SK-N-SH (cell line): ENCODE measurements around the gene ARR3.

ENCODE experiments used
- EZH2phosphoT487 ChIP-seq: fragments of 200-600 bp; sonication (generic); IDR thresholded peaks from 2 replicates; pipeline ENCODE4 v1.6.1; 2017; ENCODE audit warnings: low read depth, mixed run types, mild to moderate bottlenecking, antibody characterized with exemption, moderate library complexity, borderline replicate concordance
- POLR2AphosphoS5 ChIP-seq: IDR thresholded peaks from 2 replicates; pipeline ENCODE4 v1.6.1; 2012; ENCODE audit warnings: low read depth, low read length
- TF ChIP-seq, protein P1 (sequence below): IDR thresholded peaks from 2 replicates; pipeline ENCODE4 v1.4.0; 2012; ENCODE audit warnings: low read depth

DNA sequence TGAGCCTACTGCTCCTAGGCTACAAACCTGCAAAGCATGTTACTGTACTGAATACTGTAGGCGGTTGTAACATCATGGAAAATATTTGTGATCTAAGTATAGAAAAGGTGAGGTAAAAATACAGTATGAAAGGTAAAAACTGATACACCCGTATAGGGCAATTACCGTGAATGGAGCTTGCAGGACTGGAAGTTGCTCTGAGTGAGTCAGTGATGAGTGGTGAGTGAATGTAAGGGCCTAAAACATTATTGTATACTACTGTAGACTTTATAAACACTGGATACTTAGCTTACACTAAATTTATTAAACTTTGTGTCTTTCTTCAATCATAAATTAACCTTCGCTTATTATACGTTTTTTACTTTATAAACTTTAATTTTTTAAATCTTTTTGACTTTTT, 25.5 kb downstream of the ARR3 start:
- no peak for TF ChIP-seq POLR2AphosphoS5
- TF ChIP-seq EZH2phosphoT487: no peak
- TF ChIP-seq, protein P1, sequence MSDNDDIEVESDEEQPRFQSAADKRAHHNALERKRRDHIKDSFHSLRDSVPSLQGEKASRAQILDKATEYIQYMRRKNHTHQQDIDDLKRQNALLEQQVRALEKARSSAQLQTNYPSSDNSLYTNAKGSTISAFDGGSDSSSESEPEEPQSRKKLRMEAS: no peak
